DOHH2 (cell line): Measurements from ENCODE around the gene TRAF3.

ENCODE experiments used
- EZH2phosphoT487 ChIP-seq: fragments of 200-600 bp; sonication (generic); IDR thresholded peaks from 2 replicates; pipeline ENCODE4 v1.6.1; 2017; ENCODE audit warnings: borderline replicate concordance, mild to moderate bottlenecking, antibody characterized with exemption, low read length, moderate library complexity, mixed read lengths
- TF ChIP-seq, protein P1 (sequence below): fragments of 200-600 bp; sonication (generic); IDR thresholded peaks from one replicate; pipeline ENCODE4 v1.5.1; 2014; ENCODE audit warnings: antibody characterized with exemption, mild to moderate bottlenecking, low read depth, low read length; ENCODE audit not compliant: poor library complexity, severe bottlenecking

DNA sequence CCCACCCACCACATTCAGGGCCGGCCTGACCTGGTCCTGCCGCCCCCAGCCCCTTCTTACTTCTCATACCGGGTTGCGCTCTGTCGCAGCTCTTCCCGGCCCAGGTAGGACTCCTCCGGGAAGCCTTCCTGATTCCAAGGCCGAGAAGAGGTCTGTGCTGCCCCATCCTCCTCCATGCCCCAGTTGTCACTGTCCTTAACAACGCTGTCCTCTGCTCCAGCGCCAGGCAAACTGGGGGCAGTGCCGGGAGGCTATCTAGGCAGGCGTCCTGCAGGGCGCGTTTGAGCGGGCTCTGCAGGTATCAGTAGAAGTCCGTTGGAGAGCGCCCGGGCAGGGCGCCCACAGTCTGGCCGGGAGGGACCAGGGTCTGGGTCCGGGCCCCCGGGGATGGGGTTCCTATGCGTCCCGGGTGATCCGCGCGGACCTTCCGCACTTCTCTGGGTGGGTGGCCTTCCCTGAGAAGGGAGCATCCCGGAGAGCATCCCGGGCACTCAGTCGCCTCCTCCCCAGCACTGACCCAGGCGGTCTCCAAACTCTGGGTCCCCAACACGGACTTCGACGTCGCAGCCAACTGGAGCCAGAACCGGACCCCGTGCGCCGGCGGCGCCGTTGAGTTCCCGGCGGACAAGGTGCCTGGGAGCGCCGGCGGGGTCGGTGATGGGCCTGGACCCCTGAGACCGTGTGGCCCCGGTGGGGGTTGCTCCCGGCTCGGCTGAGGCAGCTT lies 146.1 kb downstream of the TRAF3 start:
- no peak for TF ChIP-seq EZH2phosphoT487
- TF ChIP-seq, protein P1, sequence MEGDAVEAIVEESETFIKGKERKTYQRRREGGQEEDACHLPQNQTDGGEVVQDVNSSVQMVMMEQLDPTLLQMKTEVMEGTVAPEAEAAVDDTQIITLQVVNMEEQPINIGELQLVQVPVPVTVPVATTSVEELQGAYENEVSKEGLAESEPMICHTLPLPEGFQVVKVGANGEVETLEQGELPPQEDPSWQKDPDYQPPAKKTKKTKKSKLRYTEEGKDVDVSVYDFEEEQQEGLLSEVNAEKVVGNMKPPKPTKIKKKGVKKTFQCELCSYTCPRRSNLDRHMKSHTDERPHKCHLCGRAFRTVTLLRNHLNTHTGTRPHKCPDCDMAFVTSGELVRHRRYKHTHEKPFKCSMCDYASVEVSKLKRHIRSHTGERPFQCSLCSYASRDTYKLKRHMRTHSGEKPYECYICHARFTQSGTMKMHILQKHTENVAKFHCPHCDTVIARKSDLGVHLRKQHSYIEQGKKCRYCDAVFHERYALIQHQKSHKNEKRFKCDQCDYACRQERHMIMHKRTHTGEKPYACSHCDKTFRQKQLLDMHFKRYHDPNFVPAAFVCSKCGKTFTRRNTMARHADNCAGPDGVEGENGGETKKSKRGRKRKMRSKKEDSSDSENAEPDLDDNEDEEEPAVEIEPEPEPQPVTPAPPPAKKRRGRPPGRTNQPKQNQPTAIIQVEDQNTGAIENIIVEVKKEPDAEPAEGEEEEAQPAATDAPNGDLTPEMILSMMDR: no peak
